Cardiac muscle cell (in vitro differentiated cells and primary cell): ENCODE results near the gene ANKRD28. TPM values are rescaled to one million over a fixed set of nuclear protein-coding genes. Genes with fewer than 3 reads are reported as not detected.

ENCODE experiments used
- DNase-seq, 2 donors: peaks; one replicate each; pipeline versions ENCODE4 v3.0.0 to v3.0.0-alpha.2; 2010 to 2017; ENCODE audit warnings: low read depth in 1 of 2, low spot score in 1 of 2
- H3K27ac ChIP-seq: fragments of 200-600 bp; sonication (generic); 2 replicates; pipeline ENCODE4 v1.5.1; 2016
- H3K27me3 ChIP-seq: fragments of 200-600 bp; sonication (generic); 2 replicates; pipeline ENCODE4 v1.6.0; 2016; ENCODE audit warnings: control low read depth
- H3K36me3 ChIP-seq: fragments of 200-600 bp; sonication (generic); 2 replicates; pipeline ENCODE4 v1.5.1; 2016; ENCODE audit warnings: control low read depth
- H3K4me1 ChIP-seq: fragments of 200-600 bp; sonication (generic); 2 replicates; pipeline ENCODE4 v1.8.1; 2017; ENCODE audit warnings: low read depth, mild to moderate bottlenecking, mixed run types
- H3K4me3 ChIP-seq: fragments of 200-600 bp; sonication (generic); 2 replicates; pipeline ENCODE4 v1.5.1; 2016; ENCODE audit warnings: mild to moderate bottlenecking
- H3K9me3 ChIP-seq: fragments of 200-600 bp; sonication (generic); 2 replicates; pipeline ENCODE4 v1.5.1; 2017; ENCODE audit warnings: low read depth, mild to moderate bottlenecking, control low read depth
- CTCF ChIP-seq: IDR thresholded peaks from 2 replicates; pipeline ENCODE4 v1.5.1; 2012; ENCODE audit warnings: low read depth, mild to moderate bottlenecking, low read length
- polyA plus RNA-seq: library from polyadenylated mRNA; unstranded; fragments of >200 nt; fragmentation: Nextera tagmentation; extraction: Ambion mirVana; gene quantifications from 2 replicates; pipeline ENCODE4 v1.2.1, GENCODE V29; 2016
- total RNA-seq: library from RNA; depleted of rRNA; stranded (reverse); fragments of >200 nt; gene quantifications from 2 replicates; pipeline ENCODE4 v1.2.3, GENCODE V29; 2016

Gene ANKRD28
- total and polyA plus RNA-seq, 2 experiments from 2014 or later = 9.7 to 20.8 TPM

- H3K36me3 ChIP-seq = no peaks in the 10 kb centered on the region
Measured at GRCh38 chr3:15768421-15769255, 29.1 kb downstream of the ANKRD28 start.

GRCh38 chr3:15766406-15766805, 31.4 kb downstream of the ANKRD28 start:
- no peak for TF ChIP-seq CTCF
- no peak overlapping the region for H3K27ac ChIP-seq
- H3K36me3 ChIP-seq = no peaks in the 10 kb centered on the region
- H3K27me3 ChIP-seq = no peaks in the 10 kb centered on the region
- no peak overlapping the region for H3K4me3 ChIP-seq
- no peaks in the 10 kb centered on the region for H3K9me3 ChIP-seq
- H3K4me1 ChIP-seq = peaks cover 4% of the 10 kb centered on the region
- DNase-seq = no peak

More at GRCh38 chr3:15768421-15769255, 29.1 kb downstream of the ANKRD28 start:
- H3K9me3 ChIP-seq = no peaks in the 10 kb centered on the region
- TF ChIP-seq CTCF = no peak
- H3K4me3 ChIP-seq = no peak overlapping the region
- peak in 1 of 2 donors; percentile 96 for DNase-seq
- peaks cover 4% of the 10 kb centered on the region for H3K4me1 ChIP-seq
- H3K27ac ChIP-seq = no peak overlapping the region
- H3K27me3 ChIP-seq = no peaks in the 10 kb centered on the region

- Histone ChIP-seq H3K27me3 (no peaks in the 10 kb centered on the region), H3K4me1 (no peaks in the 10 kb centered on the region), H3K27ac (no peak overlapping the region), H3K9me3 (no peaks in the 10 kb centered on the region), H3K36me3 (no peaks in the 10 kb centered on the region), H3K4me3 (no peak overlapping the region)
- no peak for TF ChIP-seq CTCF
- DNase-seq = no peak
Measured at GRCh38 chr3:15758295-15758694, 39.5 kb downstream of the ANKRD28 start.

GRCh38 chr3:15757824-15758223, 40.0 kb downstream of the ANKRD28 start:
- Histone ChIP-seq H3K36me3 (no peaks in the 10 kb centered on the region), H3K4me3 (no peak overlapping the region), H3K27me3 (no peaks in the 10 kb centered on the region), H3K4me1 (no peaks in the 10 kb centered on the region), H3K27ac (no peak overlapping the region), H3K9me3 (no peaks in the 10 kb centered on the region)
- no peak for TF ChIP-seq CTCF
- no peak for DNase-seq

- no peaks in the 10 kb centered on the region for H3K4me1 ChIP-seq
- DNase-seq = no peak
- H3K27ac ChIP-seq = no peak overlapping the region
- TF ChIP-seq CTCF = no peak
- no peaks in the 10 kb centered on the region for H3K36me3 ChIP-seq
- H3K27me3 ChIP-seq = no peaks in the 10 kb centered on the region
- H3K4me3 ChIP-seq = no peak overlapping the region
- no peaks in the 10 kb centered on the region for H3K9me3 ChIP-seq
Measured at GRCh38 chr3:15756505-15756904, 41.3 kb downstream of the ANKRD28 start.
